Hepatocyte (in vitro differentiated cells): ENCODE data around the gene AUTS2. TPM values are rescaled to one million over a fixed set of nuclear protein-coding genes. Genes with fewer than 3 reads are reported as not detected.

ENCODE experiments used
- DNase-seq: peaks from one replicate; pipeline ENCODE4 v3.0.0-alpha.2; 2016; ENCODE audit warnings: low spot score
- H2AFZ ChIP-seq: fragments of 200-600 bp; sonication (generic); 2 replicates; pipeline ENCODE4 v1.6.0; 2016; ENCODE audit warnings: antibody characterized with exemption, mild to moderate bottlenecking
- H3K27ac ChIP-seq: fragments of 200-600 bp; sonication (generic); 2 replicates; pipeline ENCODE4 v1.5.1; 2016; ENCODE audit warnings: mild to moderate bottlenecking
- H3K27me3 ChIP-seq: fragments of 200-600 bp; sonication (generic); 2 replicates; pipeline ENCODE4 v1.6.1; 2016
- H3K36me3 ChIP-seq: fragments of 200-600 bp; sonication (generic); replicated peaks from 2 replicates; pipeline ENCODE4 v1.5.1; 2016; ENCODE audit warnings: low read depth; ENCODE audit not compliant: insufficient read depth
- H3K4me1 ChIP-seq: fragments of 200-600 bp; sonication (generic); 2 replicates; pipeline ENCODE4 v1.5.1; 2016; ENCODE audit warnings: mild to moderate bottlenecking, moderate library complexity; ENCODE audit not compliant: insufficient read depth
- H3K4me2 ChIP-seq: fragments of 200-600 bp; sonication (generic); 2 replicates; pipeline ENCODE4 v1.6.0; 2016
- H3K4me3 ChIP-seq: fragments of 200-600 bp; sonication (generic); 2 replicates; pipeline ENCODE4 v1.5.1; 2016; ENCODE audit warnings: mild to moderate bottlenecking
- H3K79me2 ChIP-seq: fragments of 200-600 bp; sonication (generic); 2 replicates; pipeline ENCODE4 v1.6.0; 2017; ENCODE audit warnings: mild to moderate bottlenecking
- H3K9me2 ChIP-seq: fragments of 200-600 bp; sonication (generic); replicated peaks from 2 replicates; pipeline ENCODE4 v1.6.0; 2017; ENCODE audit warnings: mild to moderate bottlenecking; ENCODE audit not compliant: insufficient read depth
- H3K9me3 ChIP-seq: fragments of 200-600 bp; sonication (generic); 2 replicates; pipeline ENCODE4 v1.5.1; 2016; ENCODE audit warnings: low read depth, mild to moderate bottlenecking
- H4K20me1 ChIP-seq: fragments of 200-600 bp; sonication (generic); 2 replicates; pipeline ENCODE4 v1.6.0; 2016; ENCODE audit warnings: mild to moderate bottlenecking; ENCODE audit not compliant: insufficient read depth, poor library complexity, severe bottlenecking
- EZH2 ChIP-seq: fragments of 200-600 bp; sonication (generic); IDR thresholded peaks from 2 replicates; pipeline ENCODE4 v1.6.1; 2016; ENCODE audit warnings: antibody characterized with exemption, mild to moderate bottlenecking, borderline replicate concordance
- EZH2phosphoT487 ChIP-seq: fragments of 200-600 bp; sonication (generic); IDR thresholded peaks from one replicate; pipeline ENCODE4 v1.6.1; 2018; ENCODE audit warnings: antibody characterized with exemption, mild to moderate bottlenecking, low read depth, moderate library complexity; ENCODE audit not compliant: unreplicated experiment, severe bottlenecking
- WGBS: methylation state at CpG from one replicate; pipeline ENCODE4 v1.1.6; 2016; ENCODE audit warnings: low lambda C conversion rate; ENCODE audit errors: missing lambda C conversion rate; 5-methylcytosine and 5-hydroxymethylcytosine counted together
- polyA plus RNA-seq: library from polyadenylated mRNA; unstranded; fragments of >200 nt; fragmentation: Nextera tagmentation; extraction: Ambion mirVana; gene quantifications from 2 replicates; pipeline ENCODE4 v1.2.1, GENCODE V29; 2016
- total RNA-seq: library from RNA; depleted of rRNA; stranded (reverse); fragments of >200 nt; gene quantifications from 2 replicates; pipeline ENCODE4 v1.2.3, GENCODE V29; 2014
- TF ChIP-seq, protein P1 (sequence below): fragments of 200-600 bp; sonication (generic); IDR thresholded peaks from 2 replicates; pipeline ENCODE4 v1.5.1; 2016; ENCODE audit warnings: antibody characterized with exemption, mild to moderate bottlenecking; ENCODE audit not compliant: poor library complexity

Gene AUTS2
- total and polyA plus RNA-seq, 2 experiments from 2014 or later: 34.4 to 40.9 TPM

- Histone ChIP-seq H4K20me1 (peaks cover 11% of the 10 kb centered on the region), H3K27me3 (no peaks in the 10 kb centered on the region), H3K9me3 (no peaks in the 10 kb centered on the region), H2AFZ (no peak overlapping the region), H3K4me1 (peaks cover 19% of the 10 kb centered on the region), H3K4me3 (no peak overlapping the region), H3K79me2 (peaks cover 52% of the 10 kb centered on the region), H3K27ac (no peak overlapping the region), H3K4me2 (no peak overlapping the region), H3K36me3 (no peaks in the 10 kb centered on the region), H3K9me2 (no peaks in the 10 kb centered on the region)
- DNase-seq: no peak
- 91% methylated on average over 3 of the region's 3 CpGs for WGBS
- TF ChIP-seq, protein P1, sequence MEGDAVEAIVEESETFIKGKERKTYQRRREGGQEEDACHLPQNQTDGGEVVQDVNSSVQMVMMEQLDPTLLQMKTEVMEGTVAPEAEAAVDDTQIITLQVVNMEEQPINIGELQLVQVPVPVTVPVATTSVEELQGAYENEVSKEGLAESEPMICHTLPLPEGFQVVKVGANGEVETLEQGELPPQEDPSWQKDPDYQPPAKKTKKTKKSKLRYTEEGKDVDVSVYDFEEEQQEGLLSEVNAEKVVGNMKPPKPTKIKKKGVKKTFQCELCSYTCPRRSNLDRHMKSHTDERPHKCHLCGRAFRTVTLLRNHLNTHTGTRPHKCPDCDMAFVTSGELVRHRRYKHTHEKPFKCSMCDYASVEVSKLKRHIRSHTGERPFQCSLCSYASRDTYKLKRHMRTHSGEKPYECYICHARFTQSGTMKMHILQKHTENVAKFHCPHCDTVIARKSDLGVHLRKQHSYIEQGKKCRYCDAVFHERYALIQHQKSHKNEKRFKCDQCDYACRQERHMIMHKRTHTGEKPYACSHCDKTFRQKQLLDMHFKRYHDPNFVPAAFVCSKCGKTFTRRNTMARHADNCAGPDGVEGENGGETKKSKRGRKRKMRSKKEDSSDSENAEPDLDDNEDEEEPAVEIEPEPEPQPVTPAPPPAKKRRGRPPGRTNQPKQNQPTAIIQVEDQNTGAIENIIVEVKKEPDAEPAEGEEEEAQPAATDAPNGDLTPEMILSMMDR: no peak
- no peak for TF ChIP-seq EZH2phosphoT487
- TF ChIP-seq EZH2: no peak
These were observed 82.9 kb downstream of the AUTS2 start for GRCh38 chr7:69681181-69681580.

- 83% methylated on average over 4 of the region's 4 CpGs for WGBS
- peaks cover 19% of the 10 kb centered on the region for H3K4me1 ChIP-seq
- H2AFZ ChIP-seq: no peak overlapping the region
- no peaks in the 10 kb centered on the region for H3K9me2 ChIP-seq
- peaks cover 11% of the 10 kb centered on the region for H4K20me1 ChIP-seq
- no peak for DNase-seq
- TF ChIP-seq EZH2phosphoT487 (no peak), EZH2 (no peak)
- TF ChIP-seq, protein P1: no peak
- H3K9me3 ChIP-seq: no peaks in the 10 kb centered on the region
- no peaks in the 10 kb centered on the region for H3K36me3 ChIP-seq
- no peak overlapping the region for H3K4me3 ChIP-seq
- no peak overlapping the region for H3K4me2 ChIP-seq
- peaks cover 45% of the 10 kb centered on the region for H3K79me2 ChIP-seq
- no peaks in the 10 kb centered on the region for H3K27me3 ChIP-seq
- H3K27ac ChIP-seq: no peak overlapping the region
These were observed 84.2 kb downstream of the AUTS2 start for GRCh38 chr7:69682518-69682917.

GRCh38 chr7:69683002-69683401 is 84.7 kb downstream of the AUTS2 start:
- H2AFZ ChIP-seq: no peak overlapping the region
- H3K27ac ChIP-seq: no peak overlapping the region
- H3K27me3 ChIP-seq: no peaks in the 10 kb centered on the region
- H3K79me2 ChIP-seq: peaks cover 45% of the 10 kb centered on the region
- H3K4me3 ChIP-seq: no peak overlapping the region
- H3K9me3 ChIP-seq: no peaks in the 10 kb centered on the region
- no peak for DNase-seq
- 93% methylated on average over 8 of the region's 8 CpGs for WGBS
- TF ChIP-seq, protein P1: no peak
- TF ChIP-seq EZH2 (no peak), EZH2phosphoT487 (no peak)
- no peak overlapping the region for H3K4me2 ChIP-seq
- no peaks in the 10 kb centered on the region for H3K9me2 ChIP-seq
- peaks cover 11% of the 10 kb centered on the region for H4K20me1 ChIP-seq
- H3K36me3 ChIP-seq: no peaks in the 10 kb centered on the region
- H3K4me1 ChIP-seq: peaks cover 16% of the 10 kb centered on the region
